Mesenchymal stem cell (in vitro differentiated cells and primary cell): Measurements from ENCODE around the gene GPATCH2L.

Experiments
- DNase-seq: peaks from one replicate; pipeline ENCODE4 v3.0.0-alpha.2; 2013
- H2AFZ ChIP-seq: one replicate; pipeline ENCODE4 v1.6.1; 2013; ENCODE audit warnings: low read depth, mild to moderate bottlenecking, control low read depth, inconsistent platforms, low read length, moderate library complexity
- H2AK5ac ChIP-seq: 2 replicates; pipeline ENCODE4 v1.6.1; 2013; ENCODE audit warnings: low read length, moderate library complexity, mild to moderate bottlenecking, inconsistent platforms; ENCODE audit not compliant: severe bottlenecking
- H2BK120ac ChIP-seq: one replicate; pipeline ENCODE4 v1.6.1; 2013; ENCODE audit warnings: low read depth, mild to moderate bottlenecking, inconsistent platforms, low read length, moderate library complexity
- H2BK12ac ChIP-seq, 2 experiments: one replicate each; pipeline ENCODE4 v1.6.1; 2013; ENCODE audit warnings: inconsistent platforms in 2 of 2, low read length in 2 of 2, mild to moderate bottlenecking in 2 of 2, moderate library complexity in 2 of 2, control low read depth in 1 of 2
- H2BK15ac ChIP-seq: one replicate; pipeline ENCODE4 v1.6.1; 2013; ENCODE audit warnings: mild to moderate bottlenecking, low read depth, inconsistent platforms; ENCODE audit not compliant: poor library complexity, severe bottlenecking
- H2BK5ac ChIP-seq: 2 replicates; pipeline ENCODE4 v1.6.1; 2013; ENCODE audit warnings: low read depth, mild to moderate bottlenecking, low read length, control low read depth, inconsistent platforms; ENCODE audit not compliant: poor library complexity, severe bottlenecking
- H3K14ac ChIP-seq, 2 experiments: one replicate each; pipeline ENCODE4 v1.6.1; 2013; ENCODE audit warnings: inconsistent platforms in 2 of 2, low read length in 2 of 2, control low read depth in 1 of 2, mild to moderate bottlenecking in 1 of 2, moderate library complexity in 1 of 2
- H3K18ac ChIP-seq, 2 experiments: one replicate each; pipeline ENCODE4 v1.6.1; 2013; ENCODE audit warnings: inconsistent platforms in 2 of 2, low read length in 2 of 2, control low read depth in 1 of 2, low read depth in 1 of 2, mild to moderate bottlenecking in 1 of 2
- H3K23ac ChIP-seq, 2 experiments: one replicate each; pipeline ENCODE4 v1.6.1; 2013; ENCODE audit warnings: inconsistent platforms in 2 of 2, low read length in 2 of 2, mild to moderate bottlenecking in 2 of 2, moderate library complexity in 2 of 2, control low read depth in 1 of 2
- H3K27ac ChIP-seq: 2 replicates; pipeline ENCODE4 v1.5.1; 2013; ENCODE audit warnings: mild to moderate bottlenecking, moderate library complexity, low read length, control low read depth, inconsistent platforms; ENCODE audit not compliant: poor library complexity, severe bottlenecking
- H3K27me3 ChIP-seq, 2 experiments: 2 replicates each; pipeline versions ENCODE4 v1.6.1 to v1.7.0; 2013; ENCODE audit warnings: low read length in 2 of 2, mild to moderate bottlenecking in 2 of 2, moderate library complexity in 2 of 2, control low read depth in 1 of 2, inconsistent platforms in 1 of 2; ENCODE audit not compliant: control insufficient read depth in 1 of 2, insufficient read depth in 1 of 2
- H3K36me3 ChIP-seq, 2 experiments: 2 replicates each; pipeline versions ENCODE4 v1.6.1 to v1.7.0; 2013; ENCODE audit warnings: low read length in 2 of 2, control low read depth in 1 of 2, inconsistent platforms in 1 of 2, low read depth in 1 of 2, mild to moderate bottlenecking in 1 of 2; ENCODE audit not compliant: insufficient read depth in 2 of 2, control insufficient read depth in 1 of 2
- H3K4ac ChIP-seq, 2 experiments: one replicate each; pipeline ENCODE4 v1.6.1; 2013; ENCODE audit warnings: inconsistent platforms in 2 of 2, low read length in 2 of 2, mild to moderate bottlenecking in 2 of 2, moderate library complexity in 2 of 2, control low read depth in 1 of 2, low read depth in 1 of 2
- H3K4me1 ChIP-seq: 2 replicates; pipeline ENCODE4 v1.6.1; 2013; ENCODE audit warnings: low read depth, low read length, control low read depth; ENCODE audit not compliant: control insufficient read depth, insufficient read depth
- H3K4me2 ChIP-seq: 2 replicates; pipeline ENCODE4 v1.6.1; 2013; ENCODE audit warnings: low read length, mild to moderate bottlenecking, inconsistent platforms; ENCODE audit not compliant: poor library complexity, severe bottlenecking
- H3K4me3 ChIP-seq, 2 experiments: 2 replicates each; pipeline versions ENCODE4 v1.5.1 to v1.7.0; 2013; ENCODE audit warnings: low read length in 2 of 2, mild to moderate bottlenecking in 2 of 2, control low read depth in 1 of 2, low read depth in 1 of 2; ENCODE audit not compliant: insufficient read depth in 1 of 2
- H3K79me1 ChIP-seq: replicated peaks from 2 replicates; pipeline ENCODE4 v1.6.1; 2013; ENCODE audit warnings: mild to moderate bottlenecking, control low read depth, low read length, inconsistent platforms; ENCODE audit not compliant: poor library complexity, severe bottlenecking
- H3K9ac ChIP-seq: 2 replicates; pipeline ENCODE4 v1.7.0; 2013; ENCODE audit warnings: mild to moderate bottlenecking, low read length, moderate library complexity
- H3K9me3 ChIP-seq: 2 replicates; pipeline ENCODE4 v1.7.0; 2013; ENCODE audit warnings: mild to moderate bottlenecking, low read length; ENCODE audit not compliant: control insufficient read depth
- H4K8ac ChIP-seq: one replicate; pipeline ENCODE4 v1.6.1; 2013; ENCODE audit warnings: inconsistent platforms, mild to moderate bottlenecking, low read length, moderate library complexity
- H4K91ac ChIP-seq: one replicate; pipeline ENCODE4 v1.6.1; 2013; ENCODE audit warnings: mild to moderate bottlenecking, low read length, inconsistent platforms
- WGBS: methylation state at CpG from one replicate; pipeline ENCODE4 v1.1.7; 2013; ENCODE audit warnings: mixed read lengths; 5-methylcytosine and 5-hydroxymethylcytosine counted together

The GPATCH2L gene

DNA sequence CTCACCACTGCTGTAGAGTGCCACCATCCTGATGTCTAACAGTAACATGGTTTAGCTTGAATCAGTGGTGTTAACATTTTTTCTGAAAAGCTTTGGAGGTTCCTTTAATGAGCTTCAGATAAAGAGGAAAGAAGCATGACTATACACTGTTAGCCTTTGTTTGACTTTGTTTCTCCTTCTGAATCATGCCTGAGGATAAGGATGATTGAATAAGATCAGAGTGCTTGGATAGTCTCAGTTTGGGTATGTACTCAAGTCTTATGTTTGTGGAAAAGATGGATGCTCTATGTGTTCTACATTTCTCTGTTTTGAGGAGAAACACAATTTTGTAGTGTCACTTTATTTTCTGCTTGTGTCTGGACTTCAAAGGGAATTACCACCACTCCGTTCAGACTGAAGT, 42.0 kb downstream of the GPATCH2L start:
- DNase-seq: no peak
- no peak overlapping the region for H3K4me2 ChIP-seq
- no peak overlapping the region for H3K18ac ChIP-seq
- H3K9ac ChIP-seq: no peak overlapping the region
- H4K91ac ChIP-seq: no peak overlapping the region
- no peak overlapping the region for H3K14ac ChIP-seq
- H2BK5ac ChIP-seq: no peak overlapping the region
- no peak overlapping the region for H4K8ac ChIP-seq
- H3K9me3 ChIP-seq: no peaks in the 10 kb centered on the region
- H3K4me3 ChIP-seq: no peak overlapping the region
- H2AK5ac ChIP-seq: no peak overlapping the region
- H3K36me3 ChIP-seq: peaks cover 7 to 97% of the 10 kb centered on the region in 2 experiments
- no peak overlapping the region for H3K4ac ChIP-seq
- peaks cover 1% of the 10 kb centered on the region for H3K4me1 ChIP-seq
- H2BK12ac ChIP-seq: no peak overlapping the region
- H3K27me3 ChIP-seq: no peaks in the 10 kb centered on the region
- H3K23ac ChIP-seq: no peak overlapping the region
- no peak overlapping the region for H2AFZ ChIP-seq
- peak overlapping the region; percentile 13 for H3K27ac ChIP-seq
- H2BK15ac ChIP-seq: no peak overlapping the region
- WGBS: no CpG with 5 or more reads among the region's 1 CpG
- H3K79me1 ChIP-seq: peaks cover 10% of the 10 kb centered on the region
- no peak overlapping the region for H2BK120ac ChIP-seq

DNA sequence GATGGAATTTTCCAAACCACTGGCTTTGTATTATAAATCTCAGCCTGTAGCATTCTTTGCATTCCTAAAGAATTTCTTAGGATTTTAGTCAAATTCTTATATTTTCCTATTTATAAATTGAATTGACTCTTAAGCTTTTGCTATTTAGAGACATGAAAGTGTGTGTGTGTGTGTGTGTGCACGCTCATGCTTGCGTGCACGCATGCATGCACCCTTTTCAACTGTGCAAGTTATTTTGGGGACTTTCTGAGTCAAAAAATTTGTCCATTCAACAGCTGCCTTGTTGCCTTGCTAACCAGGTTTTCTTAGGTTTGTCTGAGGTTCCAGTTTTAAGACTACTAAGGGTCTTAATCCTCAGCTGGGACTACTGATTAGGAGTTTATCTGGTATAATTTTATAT, 42.6 kb downstream of the GPATCH2L start:
- no peak overlapping the region for H3K14ac ChIP-seq
- no peak overlapping the region for H3K23ac ChIP-seq
- H2BK12ac ChIP-seq: no peak overlapping the region
- H3K4me3 ChIP-seq: no peak overlapping the region
- H4K8ac ChIP-seq: no peak overlapping the region
- no peak overlapping the region for H3K4ac ChIP-seq
- no peak overlapping the region for H2AK5ac ChIP-seq
- no peak overlapping the region for H2BK15ac ChIP-seq
- peaks cover 7 to 96% of the 10 kb centered on the region in 2 experiments for H3K36me3 ChIP-seq
- WGBS: 54% methylated on average over 3 of the region's 3 CpGs
- H2AFZ ChIP-seq: no peak overlapping the region
- H3K79me1 ChIP-seq: peaks cover 10% of the 10 kb centered on the region
- no peak overlapping the region for H2BK120ac ChIP-seq
- no peak overlapping the region for H3K9ac ChIP-seq
- no peak for DNase-seq
- no peak overlapping the region for H4K91ac ChIP-seq
- H2BK5ac ChIP-seq: no peak overlapping the region
- H3K27me3 ChIP-seq: no peaks in the 10 kb centered on the region
- H3K4me2 ChIP-seq: no peak overlapping the region
- peaks cover 1% of the 10 kb centered on the region for H3K4me1 ChIP-seq
- no peaks in the 10 kb centered on the region for H3K9me3 ChIP-seq
- peak overlapping the region; percentile 14 for H3K27ac ChIP-seq
- H3K18ac ChIP-seq: no peak overlapping the region

DNA sequence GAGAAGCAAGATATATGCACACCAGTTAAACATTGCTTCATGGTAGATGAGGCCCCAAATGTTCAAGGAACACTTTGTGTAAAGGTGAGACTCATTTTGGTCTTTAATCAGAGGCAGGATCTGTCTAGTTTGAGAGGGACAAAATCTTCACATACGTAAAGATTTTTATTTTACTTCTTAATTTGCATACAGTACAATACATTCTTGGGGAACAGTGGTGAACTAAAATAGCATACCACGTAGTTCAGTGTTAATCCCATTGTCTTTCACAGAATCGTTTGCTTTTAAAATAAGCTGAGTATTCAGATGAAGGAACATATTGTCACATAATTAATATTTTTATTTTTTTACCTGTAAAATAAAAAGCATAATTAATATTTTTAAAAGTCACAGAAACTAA, 43.3 kb downstream of the GPATCH2L start:
- Histone ChIP-seq H3K27ac (no peak overlapping the region), H4K8ac (no peak overlapping the region), H2BK5ac (no peak overlapping the region), H3K23ac (no peak overlapping the region), H3K27me3 (no peaks in the 10 kb centered on the region), H3K9me3 (no peaks in the 10 kb centered on the region), H3K18ac (no peak overlapping the region), H3K14ac (no peak overlapping the region), H3K9ac (no peak overlapping the region), H2AFZ (no peak overlapping the region), H2BK12ac (no peak overlapping the region), H2BK15ac (no peak overlapping the region), H4K91ac (no peak overlapping the region), H3K4me1 (peaks cover 1% of the 10 kb centered on the region), H3K79me1 (peaks cover 11% of the 10 kb centered on the region), H2BK120ac (no peak overlapping the region), H3K4ac (no peak overlapping the region), H3K4me3 (no peak overlapping the region), H2AK5ac (no peak overlapping the region), H3K4me2 (no peak overlapping the region), H3K36me3 (peaks cover 7 to 98% of the 10 kb centered on the region in 2 experiments)
- WGBS: no CpG with 5 or more reads among the region's 3 CpGs
- no peak for DNase-seq

GRCh38 chr14:76196980-76197695, 45.4 kb downstream of the GPATCH2L start:
- 99% methylated on average over 4 of the region's 4 CpGs for WGBS
- H3K4ac ChIP-seq: no peak overlapping the region

More at GRCh38 chr14:76196980-76197695, 45.4 kb downstream of the GPATCH2L start:
- H3K9ac ChIP-seq: no peak overlapping the region
- H3K27ac ChIP-seq: no peak overlapping the region
- no peak overlapping the region for H3K4me2 ChIP-seq
- no peak overlapping the region for H2BK120ac ChIP-seq
- no peaks in the 10 kb centered on the region for H3K27me3 ChIP-seq
- H4K91ac ChIP-seq: no peak overlapping the region
- no peak overlapping the region for H4K8ac ChIP-seq
- peaks cover 9 to 89% of the 10 kb centered on the region in 2 experiments for H3K36me3 ChIP-seq
- H3K79me1 ChIP-seq: peaks cover 8% of the 10 kb centered on the region
- H3K18ac ChIP-seq: no peak overlapping the region
- H2AFZ ChIP-seq: no peak overlapping the region
- H2BK5ac ChIP-seq: no peak overlapping the region
- no peak overlapping the region for H3K23ac ChIP-seq
- no peak overlapping the region for H3K14ac ChIP-seq
- no peak overlapping the region for H2BK15ac ChIP-seq
- no peak for DNase-seq
- H3K4me1 ChIP-seq: peaks cover 1% of the 10 kb centered on the region
- no peak overlapping the region for H2AK5ac ChIP-seq
- no peak overlapping the region for H2BK12ac ChIP-seq
- H3K4me3 ChIP-seq: no peak overlapping the region
- H3K9me3 ChIP-seq: no peaks in the 10 kb centered on the region
